ENCODE data around the gene UBE2O. TPM values are rescaled to one million over a fixed set of nuclear protein-coding genes. Genes with fewer than 3 reads are reported as not detected.

The UBE2O gene
- total and polyA plus RNA-seq, 2 donors (not counting 1 experiment from before 2014, with no cell fraction given): 11.5 to 12.4 TPM

DNA sequence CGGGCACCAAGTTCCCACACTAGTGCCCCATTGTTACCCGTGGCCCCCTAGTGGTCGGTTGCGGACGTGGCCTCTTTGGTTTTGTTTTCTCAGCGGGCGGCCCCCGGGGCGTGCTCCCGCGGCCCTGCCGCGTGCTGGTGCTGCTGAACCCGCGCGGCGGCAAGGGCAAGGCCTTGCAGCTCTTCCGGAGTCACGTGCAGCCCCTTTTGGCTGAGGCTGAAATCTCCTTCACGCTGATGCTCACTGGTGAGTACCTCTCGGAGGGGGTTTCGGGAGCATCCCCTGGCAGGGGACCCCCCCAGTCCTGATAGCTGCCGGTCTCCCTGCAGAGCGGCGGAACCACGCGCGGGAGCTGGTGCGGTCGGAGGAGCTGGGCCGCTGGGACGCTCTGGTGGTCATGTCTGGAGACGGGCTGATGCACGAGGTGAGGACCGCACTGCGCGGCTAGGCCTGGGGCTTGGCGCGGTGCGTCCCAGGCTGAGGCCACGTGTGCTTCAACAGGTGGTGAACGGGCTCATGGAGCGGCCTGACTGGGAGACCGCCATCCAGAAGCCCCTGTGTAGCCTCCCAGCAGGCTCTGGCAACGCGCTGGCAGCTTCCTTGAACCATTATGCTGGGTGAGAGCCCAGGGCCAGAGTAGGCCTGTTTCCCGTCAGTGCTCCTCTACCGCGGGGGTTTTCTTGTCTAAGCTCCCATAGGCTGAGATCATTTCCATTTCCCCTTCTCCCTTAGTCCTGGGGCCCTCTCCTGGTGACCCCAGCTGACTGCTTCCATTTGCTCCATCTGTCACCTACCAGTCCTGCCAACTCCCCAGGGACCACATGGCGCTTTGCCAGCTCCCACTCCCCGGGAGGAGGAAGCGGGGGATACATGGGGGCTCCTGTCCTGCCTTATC is 66.8 kb downstream of the UBE2O start:
- peak overlapping the region in 3 of 4 experiments; percentile 45 to 62 (median 55) for H3K4me3 ChIP-seq (replicated peaks in 1 of 4; ENCODE audit: control extremely low read depth in 1 of 4, insufficient read depth in 1 of 4, low read depth in 3 of 4, low read length in 4 of 4)
- H3K36me3 ChIP-seq (ENCODE audit: control insufficient read depth, insufficient read depth, low read length): peaks cover 11% of the 10 kb centered on the region
- no peak for TF ChIP-seq EZH2 (IDR thresholded peaks at IDR 0.05; ENCODE audit: low read length, missing control alignments)
- TF ChIP-seq, protein P1, sequence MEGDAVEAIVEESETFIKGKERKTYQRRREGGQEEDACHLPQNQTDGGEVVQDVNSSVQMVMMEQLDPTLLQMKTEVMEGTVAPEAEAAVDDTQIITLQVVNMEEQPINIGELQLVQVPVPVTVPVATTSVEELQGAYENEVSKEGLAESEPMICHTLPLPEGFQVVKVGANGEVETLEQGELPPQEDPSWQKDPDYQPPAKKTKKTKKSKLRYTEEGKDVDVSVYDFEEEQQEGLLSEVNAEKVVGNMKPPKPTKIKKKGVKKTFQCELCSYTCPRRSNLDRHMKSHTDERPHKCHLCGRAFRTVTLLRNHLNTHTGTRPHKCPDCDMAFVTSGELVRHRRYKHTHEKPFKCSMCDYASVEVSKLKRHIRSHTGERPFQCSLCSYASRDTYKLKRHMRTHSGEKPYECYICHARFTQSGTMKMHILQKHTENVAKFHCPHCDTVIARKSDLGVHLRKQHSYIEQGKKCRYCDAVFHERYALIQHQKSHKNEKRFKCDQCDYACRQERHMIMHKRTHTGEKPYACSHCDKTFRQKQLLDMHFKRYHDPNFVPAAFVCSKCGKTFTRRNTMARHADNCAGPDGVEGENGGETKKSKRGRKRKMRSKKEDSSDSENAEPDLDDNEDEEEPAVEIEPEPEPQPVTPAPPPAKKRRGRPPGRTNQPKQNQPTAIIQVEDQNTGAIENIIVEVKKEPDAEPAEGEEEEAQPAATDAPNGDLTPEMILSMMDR (conservative IDR thresholded peaks at IDR 0.05 in 1 of 2, IDR thresholded peaks at IDR 0.05 in 1 of 2; ENCODE audit: low read depth in 1 of 2, low read length in 2 of 2): peak; percentile 61 to 81
- peak overlapping the region; percentile 83 for H3K4me2 ChIP-seq (ENCODE audit: extremely low read depth, insufficient read depth, low read length)
- H3K9me3 ChIP-seq (ENCODE audit: control insufficient read depth, insufficient read depth, low read depth, low read length): no peaks in the 10 kb centered on the region
- H4K20me1 ChIP-seq (ENCODE audit: control insufficient read depth, extremely low read depth, insufficient read depth, low read length): no peaks in the 10 kb centered on the region
- H3K27me3 ChIP-seq (ENCODE audit: control insufficient read depth, insufficient read depth, low read length): no peaks in the 10 kb centered on the region
- peak overlapping the region; percentile 15 for H2AFZ ChIP-seq (ENCODE audit: low read length)
- peak; percentile 73 to 79 for DNase-seq (ENCODE audit: low read depth in 2 of 2)
- H3K9ac ChIP-seq (ENCODE audit: insufficient read depth, low read length): peak overlapping the region; percentile 91
- peaks cover 12% of the 10 kb centered on the region for H3K79me2 ChIP-seq (ENCODE audit: control insufficient read depth, insufficient read depth, low read length)
- H3K4me1 ChIP-seq (ENCODE audit: control insufficient read depth, extremely low read depth, insufficient read depth, low read length): peaks cover 4% of the 10 kb centered on the region
- peak overlapping the region; percentile 92 for H3K27ac ChIP-seq (ENCODE audit: insufficient read depth, low read length)

DNA sequence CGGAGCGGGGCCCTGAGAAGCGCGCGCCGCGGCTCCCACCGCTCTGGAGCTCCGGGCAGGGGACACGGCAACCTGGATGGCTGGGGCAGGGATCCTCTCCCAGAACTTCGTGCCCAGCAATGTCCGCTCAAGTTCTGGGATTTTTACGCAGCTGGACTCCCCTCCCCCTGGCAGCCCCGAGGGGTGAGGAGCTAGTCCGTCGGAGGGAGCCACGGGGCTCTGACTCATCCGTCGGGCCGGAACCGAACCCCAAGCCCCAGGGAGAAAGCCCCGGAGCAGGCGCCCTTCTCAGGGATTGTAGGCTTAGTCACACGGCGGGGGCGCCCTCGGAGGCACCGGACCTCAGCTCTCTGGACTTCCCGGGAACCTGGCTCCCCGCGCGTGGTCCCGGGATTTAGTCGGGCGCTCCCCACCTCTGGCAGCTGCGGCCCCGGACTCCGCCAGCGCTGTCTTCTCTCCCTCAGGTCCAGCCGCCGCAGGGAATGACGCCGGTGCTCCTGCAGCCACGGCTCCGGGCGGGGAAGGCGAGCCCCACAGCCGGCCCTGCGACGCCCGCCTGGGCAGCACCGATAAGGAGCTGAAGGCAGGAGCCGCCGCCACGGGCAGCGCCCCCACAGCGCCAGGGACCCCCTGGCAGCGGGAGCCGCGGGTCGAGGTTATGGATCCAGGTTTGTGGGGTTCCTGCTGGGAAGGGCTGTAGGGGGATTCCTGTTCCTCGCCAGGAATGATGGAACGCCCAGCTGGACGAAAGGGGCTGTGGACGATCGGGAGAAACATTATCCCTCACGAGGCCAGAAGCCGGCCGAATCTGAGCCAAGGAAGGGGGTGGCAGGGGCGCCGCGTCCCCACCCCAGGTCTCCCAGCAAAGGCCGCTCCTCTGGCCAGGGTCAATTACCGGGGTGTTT is 67.7 kb downstream of the UBE2O start:
- TF ChIP-seq, protein P1 (conservative IDR thresholded peaks at IDR 0.05 in 1 of 2, IDR thresholded peaks at IDR 0.05 in 1 of 2; ENCODE audit: low read depth in 1 of 2, low read length in 2 of 2): no peak
- peaks cover 4% of the 10 kb centered on the region for H3K4me1 ChIP-seq (ENCODE audit: control insufficient read depth, extremely low read depth, insufficient read depth, low read length)
- peaks cover 8% of the 10 kb centered on the region for H3K36me3 ChIP-seq (ENCODE audit: control insufficient read depth, insufficient read depth, low read length)
- no peaks in the 10 kb centered on the region for H3K9me3 ChIP-seq (ENCODE audit: control insufficient read depth, insufficient read depth, low read depth, low read length)
- H2AFZ ChIP-seq (ENCODE audit: low read length): no peak overlapping the region
- H3K27me3 ChIP-seq (ENCODE audit: control insufficient read depth, insufficient read depth, low read length): no peaks in the 10 kb centered on the region
- H3K4me3 ChIP-seq (replicated peaks in 1 of 4; ENCODE audit: control extremely low read depth in 1 of 4, insufficient read depth in 1 of 4, low read depth in 3 of 4, low read length in 4 of 4): peak overlapping the region; percentile 20 to 62 (median 50)
- H3K27ac ChIP-seq (ENCODE audit: insufficient read depth, low read length): peak overlapping the region; percentile 92
- peak overlapping the region; percentile 83 for H3K4me2 ChIP-seq (ENCODE audit: extremely low read depth, insufficient read depth, low read length)
- H3K79me2 ChIP-seq (ENCODE audit: control insufficient read depth, insufficient read depth, low read length): peaks cover 12% of the 10 kb centered on the region
- H4K20me1 ChIP-seq (ENCODE audit: control insufficient read depth, extremely low read depth, insufficient read depth, low read length): no peaks in the 10 kb centered on the region
- peak in 1 of 2 donors; percentile 69 for DNase-seq (ENCODE audit: low read depth in 2 of 2)
- H3K9ac ChIP-seq (ENCODE audit: insufficient read depth, low read length): peak overlapping the region; percentile 91

All from fibroblast of lung (primary cell).